Lower leg skin (tissue), 3 donors: ENCODE results near the gene GRIK2.

ENCODE experiments used
- CTCF ChIP-seq, 3 donors: fragments of 450-650 bp; IDR thresholded peaks; one replicate each; pipeline ENCODE4 v1.5.1; 2016; ENCODE audit warnings: antibody characterized with exemption in 3 of 3, mild to moderate bottlenecking in 3 of 3, moderate library complexity in 2 of 3
- POLR2A ChIP-seq, 2 donors: fragments of 450-650 bp; IDR thresholded peaks; one replicate each; pipeline ENCODE4 v1.6.1; 2016 to 2017; ENCODE audit warnings: antibody characterized with exemption in 2 of 2, mild to moderate bottlenecking in 1 of 2, moderate library complexity in 1 of 2

- TF ChIP-seq POLR2A (IDR thresholded peaks at IDR 0.05) (no peak), CTCF (IDR thresholded peaks at IDR 0.05) (no peak)
Measured at GRCh38 chr6:101806241-101806640, 412.7 kb downstream of the GRIK2 start.
